RWPE1 (cell line): ENCODE data around the gene TBC1D5.
A peak's percentile ranks its signal among the peaks of the same experiment; 100 is the strongest.

Experiments used
- CTCF ChIA-PET: fragments of 350-600 bp; sonication (Branson Sonifier 250); formaldehyde crosslinking; extraction: SDS; loops from one replicate; lab custom pipeline; 2021; lab: Yijun Ruan, JAX
- POLR2A ChIA-PET: fragments of 400-600 bp; formaldehyde crosslinking; extraction: SDS; loops from one replicate; lab custom pipeline; 2020; ENCODE audit warnings: antibody characterized with exemption; ENCODE audit not compliant: low non-redundant PET; lab: Yijun Ruan, JAX
- DNase-seq: peaks from one replicate; pipeline ENCODE4 v3.0.0; 2012; ENCODE audit warnings: low spot score
- H3K27ac ChIP-seq: fragments of 450-650 bp; 2 replicates; pipeline ENCODE4 v1.5.1; 2017
- TF ChIP-seq, protein P1 (sequence below): fragments of 450-650 bp; conservative IDR thresholded peaks from 2 replicates; pipeline ENCODE4 v1.5.1; 2017; ENCODE audit warnings: low read depth, mild to moderate bottlenecking

The TBC1D5 gene

DNA sequence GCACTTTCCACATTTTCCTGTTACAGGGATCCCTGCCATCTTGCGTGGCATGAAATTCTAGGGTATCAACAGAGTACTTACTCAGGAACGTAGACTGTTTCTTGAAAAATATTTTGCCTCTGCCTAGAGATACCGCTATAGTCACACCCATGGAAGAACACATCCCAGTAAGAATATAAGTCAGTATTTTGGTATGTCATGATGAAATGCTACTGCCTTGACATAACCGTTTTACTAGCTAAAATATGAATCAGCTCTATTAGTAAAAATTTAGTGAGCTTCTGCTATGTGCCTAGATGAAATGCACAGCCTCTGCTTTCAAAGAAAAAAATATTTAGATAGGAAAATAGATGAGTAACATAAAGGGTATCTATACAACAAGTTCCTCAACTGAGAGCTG, 276.4 kb downstream of the TBC1D5 start:
- H3K27ac ChIP-seq = no peak overlapping the region
- DNase-seq = peak; percentile 0
- TF ChIP-seq, protein P1, sequence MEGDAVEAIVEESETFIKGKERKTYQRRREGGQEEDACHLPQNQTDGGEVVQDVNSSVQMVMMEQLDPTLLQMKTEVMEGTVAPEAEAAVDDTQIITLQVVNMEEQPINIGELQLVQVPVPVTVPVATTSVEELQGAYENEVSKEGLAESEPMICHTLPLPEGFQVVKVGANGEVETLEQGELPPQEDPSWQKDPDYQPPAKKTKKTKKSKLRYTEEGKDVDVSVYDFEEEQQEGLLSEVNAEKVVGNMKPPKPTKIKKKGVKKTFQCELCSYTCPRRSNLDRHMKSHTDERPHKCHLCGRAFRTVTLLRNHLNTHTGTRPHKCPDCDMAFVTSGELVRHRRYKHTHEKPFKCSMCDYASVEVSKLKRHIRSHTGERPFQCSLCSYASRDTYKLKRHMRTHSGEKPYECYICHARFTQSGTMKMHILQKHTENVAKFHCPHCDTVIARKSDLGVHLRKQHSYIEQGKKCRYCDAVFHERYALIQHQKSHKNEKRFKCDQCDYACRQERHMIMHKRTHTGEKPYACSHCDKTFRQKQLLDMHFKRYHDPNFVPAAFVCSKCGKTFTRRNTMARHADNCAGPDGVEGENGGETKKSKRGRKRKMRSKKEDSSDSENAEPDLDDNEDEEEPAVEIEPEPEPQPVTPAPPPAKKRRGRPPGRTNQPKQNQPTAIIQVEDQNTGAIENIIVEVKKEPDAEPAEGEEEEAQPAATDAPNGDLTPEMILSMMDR = no peak
- CTCF ChIA-PET = no interaction called here
- POLR2A ChIA-PET = no interaction called here

DNA sequence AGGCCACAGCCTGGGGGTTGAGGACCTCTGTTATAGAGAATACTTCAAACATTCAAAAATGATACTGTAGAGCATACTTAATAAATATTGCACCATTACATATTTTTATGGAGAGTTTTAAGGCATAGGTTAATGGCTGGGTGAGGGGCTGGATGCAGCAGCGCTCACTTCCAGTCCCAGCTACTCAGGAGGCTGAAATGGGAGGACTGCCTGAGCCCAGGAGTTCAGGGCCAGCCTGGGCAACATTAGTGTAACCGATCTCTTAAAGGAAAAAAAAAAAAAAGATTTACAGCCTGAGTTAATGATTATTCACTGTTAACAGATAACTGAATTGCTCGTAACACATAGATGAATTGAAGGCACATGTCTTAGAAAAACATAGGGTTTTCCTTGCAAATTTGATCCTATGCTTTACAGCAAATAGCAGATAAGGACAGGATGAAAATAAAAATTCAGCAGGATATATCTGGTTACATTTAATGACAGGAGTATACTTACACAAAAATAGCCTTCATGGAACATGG, 282.9 kb downstream of the TBC1D5 start:
- POLR2A ChIA-PET = no interaction called here
- DNase-seq = no peak
- no peak overlapping the region for H3K27ac ChIP-seq
- TF ChIP-seq, protein P1 = no peak
- CTCF ChIA-PET = no interaction called here

GRCh38 chr3:17456650-17457049, 285.8 kb downstream of the TBC1D5 start:
- ChIA-PET CTCF (no interaction called here), POLR2A (no interaction called here)
- DNase-seq = no peak
- TF ChIP-seq, protein P1 = no peak
- no peak overlapping the region for H3K27ac ChIP-seq

GRCh38 chr3:17456046-17456445, 286.4 kb downstream of the TBC1D5 start:
- ChIA-PET CTCF (no interaction called here), POLR2A (no interaction called here)
- TF ChIP-seq, protein P1 = no peak
- H3K27ac ChIP-seq = no peak overlapping the region
- no peak for DNase-seq

DNA sequence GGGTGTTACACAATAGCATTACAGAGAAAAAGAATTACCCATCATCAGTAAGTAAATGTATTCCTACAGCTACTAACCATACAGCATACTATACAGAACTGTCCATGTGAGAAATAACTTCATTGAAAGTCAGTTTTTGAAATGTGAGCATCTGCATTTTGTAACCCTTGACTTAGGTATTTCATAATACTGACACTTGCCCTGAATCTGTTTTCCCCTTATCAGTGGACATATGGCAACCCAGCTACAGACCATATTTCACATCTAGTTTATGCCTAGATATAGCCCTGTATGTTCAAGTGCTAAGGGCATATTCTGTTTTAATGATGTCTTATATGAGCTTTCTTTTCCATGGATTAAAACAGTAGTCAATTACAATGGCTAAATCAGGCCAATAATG, 297.6 kb downstream of the TBC1D5 start:
- ChIA-PET CTCF (no interaction called here), POLR2A (no interaction called here)
- no peak for DNase-seq
- TF ChIP-seq, protein P1 = no peak
- no peak overlapping the region for H3K27ac ChIP-seq

- POLR2A ChIA-PET = no interaction called here
- CTCF ChIA-PET = no interaction called here
- DNase-seq = no peak
- H3K27ac ChIP-seq = no peak overlapping the region
- TF ChIP-seq, protein P1 = no peak
Measured at GRCh38 chr3:17443142-17443541, 299.3 kb downstream of the TBC1D5 start.
